Activated CD4-positive, alpha-beta T cell treated with anti-CD3 and anti-CD28 coated beads, Interleukin-2, amount 10 ng/mL, durations not matched to agents 24 days and 14 days (primary cell): ENCODE data around the gene MTF2. TPM values are rescaled to one million over a fixed set of nuclear protein-coding genes. Genes with fewer than 3 reads are reported as not detected.
"Not testable (repeated sequence)": the region's sequence is repeated elsewhere in the genome, so short reads cannot be mapped to it uniquely, and the experiment has no call there.

Source experiments
- DNase-seq: peaks from one replicate; pipeline ENCODE4 v3.0.0; 2022
- H3K27ac Mint-ChIP-seq: one replicate; pipeline ENCODE4 v1.8.0; 2022; ENCODE audit warnings: mild to moderate bottlenecking, mixed read lengths
- H3K27me3 Mint-ChIP-seq: one replicate; pipeline ENCODE4 v1.8.0; 2022; ENCODE audit warnings: mixed read lengths
- H3K36me3 Mint-ChIP-seq: one replicate; pipeline ENCODE4 v1.8.0; 2022; ENCODE audit warnings: low read depth, mild to moderate bottlenecking, mixed read lengths
- H3K4me1 Mint-ChIP-seq: one replicate; pipeline ENCODE4 v1.8.0; 2021; ENCODE audit warnings: mixed read lengths
- H3K4me3 Mint-ChIP-seq: one replicate; pipeline ENCODE4 v1.8.0; 2022; ENCODE audit warnings: mild to moderate bottlenecking, moderate library complexity, mixed read lengths
- H3K9me3 Mint-ChIP-seq: one replicate; pipeline ENCODE4 v1.8.0; 2021; ENCODE audit warnings: mixed read lengths
- intact Hi-C: fragments of 100-400 bp; cut with micrococcal nuclease; formaldehyde crosslinking; loops from one replicate; pipeline ENCODE4 v1.15.1; 2023
- total RNA-seq: library from RNA; stranded (reverse); gene quantifications from 2 replicates; pipeline ENCODE4 v1.2.3, GENCODE V29; 2022

MTF2 gene
- total RNA-seq, 1 donor from 2014 or later, result 64.3 TPM

GRCh38 chr1:93136445-93136844 is 57.4 kb downstream of the MTF2 start:
- peaks cover 3% of the 10 kb centered on the region for H3K4me1 Mint-ChIP-seq
- H3K27ac Mint-ChIP-seq, result no peak overlapping the region
- no peaks in the 10 kb centered on the region for H3K27me3 Mint-ChIP-seq
- peaks cover 34% of the 10 kb centered on the region for H3K36me3 Mint-ChIP-seq
- intact Hi-C loops, result loop anchor here (5.0 kb wide), 1 partner anchor 54 kb away; no protein-coding TSS in a partner anchor
- no peak overlapping the region for H3K4me3 Mint-ChIP-seq
- no peaks in the 10 kb centered on the region for H3K9me3 Mint-ChIP-seq
- DNase-seq, result no peak

- H3K4me3 Mint-ChIP-seq, result no peak overlapping the region
Measured at GRCh38 chr1:93137604-93138292, 58.7 kb downstream of the MTF2 start.

GRCh38 chr1:93140106-93140505 is 61.0 kb downstream of the MTF2 start:
- intact Hi-C loops, result no loop called here
- no peak for DNase-seq
- Mint-ChIP-seq H3K9me3 (no peaks in the 10 kb centered on the region), H3K4me1 (peaks cover 7% of the 10 kb centered on the region), H3K4me3 (no peak overlapping the region), H3K27me3 (no peaks in the 10 kb centered on the region), H3K27ac (no peak overlapping the region), H3K36me3 (peaks cover 29% of the 10 kb centered on the region)

More at GRCh38 chr1:93137604-93138292, 58.7 kb downstream of the MTF2 start:
- Mint-ChIP-seq H3K36me3 (peaks cover 36% of the 10 kb centered on the region), H3K27ac (no peak overlapping the region), H3K9me3 (no peaks in the 10 kb centered on the region), H3K4me1 (peaks cover 5% of the 10 kb centered on the region), H3K27me3 (no peaks in the 10 kb centered on the region)
- no peak for DNase-seq
- intact Hi-C loops, result loop anchor here (5.0 kb wide), 1 partner anchor 55 kb away; no protein-coding TSS in a partner anchor

- DNase-seq, result no peak
- Mint-ChIP-seq H3K4me1 (peaks cover 8% of the 10 kb centered on the region), H3K27ac (no peak overlapping the region), H3K27me3 (no peaks in the 10 kb centered on the region), H3K9me3 (no peaks in the 10 kb centered on the region), H3K4me3 (no peak overlapping the region), H3K36me3 (peaks cover 24% of the 10 kb centered on the region)
- intact Hi-C loops, result no loop called here
Measured at GRCh38 chr1:93142161-93142560, 63.1 kb downstream of the MTF2 start.

GRCh38 chr1:93143136-93143535 is 64.1 kb downstream of the MTF2 start:
- intact Hi-C loops, result no loop called here
- peaks cover 8% of the 10 kb centered on the region for H3K4me1 Mint-ChIP-seq
- no peak for DNase-seq
- H3K36me3 Mint-ChIP-seq, result peaks cover 23% of the 10 kb centered on the region
- no peaks in the 10 kb centered on the region for H3K9me3 Mint-ChIP-seq
- H3K4me3 Mint-ChIP-seq, result no peak overlapping the region
- H3K27ac Mint-ChIP-seq, result no peak overlapping the region
- no peaks in the 10 kb centered on the region for H3K27me3 Mint-ChIP-seq

- DNase-seq, result no peak
- Mint-ChIP-seq H3K27me3 (no peaks in the 10 kb centered on the region), H3K4me3 (no peak overlapping the region), H3K4me1 (peaks cover 8% of the 10 kb centered on the region), H3K9me3 (no peaks in the 10 kb centered on the region), H3K36me3 (peaks cover 19% of the 10 kb centered on the region), H3K27ac (no peak overlapping the region)
- intact Hi-C loops, result no loop called here
Measured at GRCh38 chr1:93143769-93144168, 64.7 kb downstream of the MTF2 start.

- H3K4me3 Mint-ChIP-seq, result no peak overlapping the region
- H3K27me3 Mint-ChIP-seq, result no peaks in the 10 kb centered on the region
- intact Hi-C loops, result no loop called here
- no peak for DNase-seq
- H3K4me1 Mint-ChIP-seq, result peaks cover 7% of the 10 kb centered on the region
- H3K36me3 Mint-ChIP-seq, result peaks cover 37% of the 10 kb centered on the region
- H3K27ac Mint-ChIP-seq, result no peak overlapping the region
- H3K9me3 Mint-ChIP-seq, result no peaks in the 10 kb centered on the region
Measured at GRCh38 chr1:93148001-93148400, 68.9 kb downstream of the MTF2 start.

GRCh38 chr1:93150729-93151128 is 71.6 kb downstream of the MTF2 start:
- intact Hi-C loops, result no loop called here

GRCh38 chr1:93151474-93151873 is 72.4 kb downstream of the MTF2 start:
- Mint-ChIP-seq H3K4me1 (peaks cover 13% of the 10 kb centered on the region), H3K27me3 (no peaks in the 10 kb centered on the region), H3K36me3 (peaks cover 43% of the 10 kb centered on the region), H3K27ac (no peak overlapping the region), H3K9me3 (no peaks in the 10 kb centered on the region), H3K4me3 (no peak overlapping the region)
- intact Hi-C loops, result no loop called here
- no peak for DNase-seq

More at GRCh38 chr1:93150729-93151128, 71.6 kb downstream of the MTF2 start:
- Mint-ChIP-seq H3K36me3 (peaks cover 40% of the 10 kb centered on the region), H3K27me3 (no peaks in the 10 kb centered on the region), H3K4me1 (peaks cover 11% of the 10 kb centered on the region), H3K27ac (no peak overlapping the region), H3K4me3 (no peak overlapping the region), H3K9me3 (no peaks in the 10 kb centered on the region)
- no peak for DNase-seq

- no peaks in the 10 kb centered on the region for H3K9me3 Mint-ChIP-seq
- H3K4me3 Mint-ChIP-seq, result no peak overlapping the region
- no peaks in the 10 kb centered on the region for H3K27me3 Mint-ChIP-seq
- peaks cover 39% of the 10 kb centered on the region for H3K36me3 Mint-ChIP-seq
- no peak for DNase-seq
- intact Hi-C loops, result no loop called here
- H3K4me1 Mint-ChIP-seq, result peaks cover 13% of the 10 kb centered on the region
- H3K27ac Mint-ChIP-seq, result no peak overlapping the region
Measured at GRCh38 chr1:93152835-93153234, 73.8 kb downstream of the MTF2 start.

- Mint-ChIP-seq H3K27me3 (no peaks in the 10 kb centered on the region), H3K4me3 (no peak overlapping the region), H3K9me3 (no peaks in the 10 kb centered on the region), H3K4me1 (peaks cover 13% of the 10 kb centered on the region), H3K27ac (no peak overlapping the region), H3K36me3 (peaks cover 38% of the 10 kb centered on the region)
- intact Hi-C loops, result no loop called here
- no peak for DNase-seq
Measured at GRCh38 chr1:93154898-93155297, 75.8 kb downstream of the MTF2 start.

GRCh38 chr1:93155335-93155734 is 76.3 kb downstream of the MTF2 start:
- Mint-ChIP-seq H3K9me3 (no peaks in the 10 kb centered on the region), H3K27ac (no peak overlapping the region), H3K36me3 (peaks cover 37% of the 10 kb centered on the region), H3K4me1 (peaks cover 13% of the 10 kb centered on the region), H3K27me3 (no peaks in the 10 kb centered on the region), H3K4me3 (no peak overlapping the region)
- intact Hi-C loops, result no loop called here
- DNase-seq, result no peak

- intact Hi-C loops, result no loop called here
- Mint-ChIP-seq H3K27me3 (no peaks in the 10 kb centered on the region), H3K36me3 (peaks cover 35% of the 10 kb centered on the region), H3K27ac (no peak overlapping the region), H3K4me1 (peaks cover 19% of the 10 kb centered on the region), H3K4me3 (no peak overlapping the region), H3K9me3 (no peaks in the 10 kb centered on the region)
- no peak for DNase-seq
Measured at GRCh38 chr1:93159337-93159736, 80.3 kb downstream of the MTF2 start.

- H3K27ac Mint-ChIP-seq, H3K27me3 Mint-ChIP-seq, DNase-seq, H3K4me3 Mint-ChIP-seq, intact Hi-C loops: not testable (repeated sequence)
- Mint-ChIP-seq H3K4me1 (peaks cover 18% of the 10 kb centered on the region), H3K9me3 (peaks cover 16% of the 10 kb centered on the region), H3K36me3 (peaks cover 48% of the 10 kb centered on the region)
Measured at GRCh38 chr1:93163314-93163713, 84.2 kb downstream of the MTF2 start.

GRCh38 chr1:93164816-93165215 is 85.7 kb downstream of the MTF2 start:
- DNase-seq, result no peak
- Mint-ChIP-seq H3K4me3 (no peak overlapping the region), H3K36me3 (peaks cover 50% of the 10 kb centered on the region), H3K27ac (no peak overlapping the region), H3K9me3 (peaks cover 16% of the 10 kb centered on the region), H3K27me3 (no peaks in the 10 kb centered on the region), H3K4me1 (peaks cover 24% of the 10 kb centered on the region)
- intact Hi-C loops, result no loop called here
